Stomach (tissue), 9 donors: ENCODE measurements around the gene TSPAN2. TPM values are rescaled to one million over a fixed set of nuclear protein-coding genes. Genes with fewer than 3 reads are reported as not detected.

Experiments used
- DNase-seq, 2 donors: peaks; one replicate each; pipeline versions ENCODE4 v3.0.0 to v3.0.0-alpha.2; 2013 to 2019
- H3K27ac ChIP-seq, 5 donors: fragments of 200-600 bp in 4 of 5; sonication (generic) in 4 of 5; one replicate each; pipeline ENCODE4 v1.5.1; 2013 to 2019; ENCODE audit warnings: mild to moderate bottlenecking in 1 of 5, moderate library complexity in 1 of 5
- H3K27me3 ChIP-seq, 3 donors: fragments of 200-600 bp; sonication (generic); one replicate each; pipeline ENCODE4 v1.5.1; 2017 to 2019; ENCODE audit warnings: mixed run types in 1 of 3
- H3K36me3 ChIP-seq, 4 donors: fragments of 200-600 bp; sonication (generic); 1 replicate in 3 of 4; 2 replicates in 1 of 4; pipeline ENCODE4 v1.5.1; 2016 to 2019
- H3K4me1 ChIP-seq, 4 donors: fragments of 200-600 bp; sonication (generic); one replicate each; pipeline ENCODE4 v1.5.1; 2016 to 2019
- H3K4me3 ChIP-seq, 4 donors: fragments of 200-600 bp; sonication (generic) in 3 of 4; one replicate each; pipeline ENCODE4 v1.5.1; 2016 to 2019; ENCODE audit warnings: mild to moderate bottlenecking in 1 of 4
- H3K9me3 ChIP-seq, 4 donors: fragments of 200-600 bp; sonication (generic); one replicate each; pipeline ENCODE4 v1.5.1; 2016 to 2019
- EP300 ChIP-seq: sonication (generic); formaldehyde crosslinking; IDR thresholded peaks from one replicate; pipeline ENCODE4 v1.6.1; 2017; ENCODE audit warnings: antibody characterized with exemption
- POLR2A ChIP-seq, 4 donors: fragments of 450-650 bp; IDR thresholded peaks; one replicate each; pipeline ENCODE4 v1.6.1; 2016; ENCODE audit warnings: antibody characterized with exemption in 4 of 4, control low read depth in 2 of 4, mild to moderate bottlenecking in 1 of 4, moderate library complexity in 1 of 4
- POLR2AphosphoS5 ChIP-seq, 3 donors: sonication (generic); formaldehyde crosslinking; IDR thresholded peaks; one replicate each; pipeline ENCODE4 v1.6.1; 2016; ENCODE audit warnings: antibody characterized with exemption in 3 of 3
- WGBS, 5 donors: extraction: QIAGEN DNeasy Blood & Tissue Kit in 3 of 5; methylation state at CpG; one replicate each; pipeline versions ENCODE4 v1.1.5 to v1.1.7; 2013 to 2018; 5-methylcytosine and 5-hydroxymethylcytosine counted together
- intact Hi-C: fragments of 100-400 bp; cut with DNase I; formaldehyde crosslinking; loops from one replicate; pipeline ENCODE4 v1.15.1; 2023; ENCODE audit warnings: low total_unique reads
- polyA plus RNA-seq, 3 donors: library from polyadenylated mRNA; stranded (reverse); fragments of 200-250 nt; gene quantifications; one replicate each; pipeline ENCODE4 v1.2.3, GENCODE V29; 2013
- total RNA-seq, 5 donors: library from RNA; depleted of rRNA; stranded (reverse); fragments of >200 nt; gene quantifications; one replicate each; pipeline versions ENCODE4 v1.1.0 to v1.2.3, GENCODE V29; 2014 to 2016
- TF ChIP-seq, protein P1 (sequence below), 7 experiments: fragments of 450-650 bp in 4 of 7; fragments of 200-600 bp in 3 of 7; sonication (generic) in 3 of 7; IDR thresholded peaks; one replicate each; pipeline ENCODE4 v1.5.1; 2016 to 2019; ENCODE audit warnings: antibody characterized with exemption in 7 of 7, control low read depth in 2 of 7, mild to moderate bottlenecking in 1 of 7
- donor health status: healthy with polysubstance abuse.
- donor health status: Bipolar disorder and iron deficiency.
- donor health status: healthy.

Gene TSPAN2
- total and polyA plus RNA-seq, 8 donors: 2.6 to 39.7 (median 10.2) TPM

GRCh38 chr1:115076384-115076915 is 12.9 kb downstream of the TSPAN2 start:
- Histone ChIP-seq H3K9me3 (no peaks in the 10 kb centered on the region), H3K4me3 (no peak overlapping the region), H3K27me3 (peaks cover 0 to 4% (median 0%) of the 10 kb centered on the region in 3 donors), H3K4me1 (peaks cover 0 to 55% (median 26%) of the 10 kb centered on the region in 4 donors), H3K36me3 (no peaks in the 10 kb centered on the region), H3K27ac (no peak overlapping the region)
- intact Hi-C loops: no loop called here
- DNase-seq: no peak
- peak in 2 of 3 donors; percentile 6 to 14 for TF ChIP-seq POLR2AphosphoS5 (IDR thresholded peaks at IDR 0.05)
- TF ChIP-seq, protein P1, sequence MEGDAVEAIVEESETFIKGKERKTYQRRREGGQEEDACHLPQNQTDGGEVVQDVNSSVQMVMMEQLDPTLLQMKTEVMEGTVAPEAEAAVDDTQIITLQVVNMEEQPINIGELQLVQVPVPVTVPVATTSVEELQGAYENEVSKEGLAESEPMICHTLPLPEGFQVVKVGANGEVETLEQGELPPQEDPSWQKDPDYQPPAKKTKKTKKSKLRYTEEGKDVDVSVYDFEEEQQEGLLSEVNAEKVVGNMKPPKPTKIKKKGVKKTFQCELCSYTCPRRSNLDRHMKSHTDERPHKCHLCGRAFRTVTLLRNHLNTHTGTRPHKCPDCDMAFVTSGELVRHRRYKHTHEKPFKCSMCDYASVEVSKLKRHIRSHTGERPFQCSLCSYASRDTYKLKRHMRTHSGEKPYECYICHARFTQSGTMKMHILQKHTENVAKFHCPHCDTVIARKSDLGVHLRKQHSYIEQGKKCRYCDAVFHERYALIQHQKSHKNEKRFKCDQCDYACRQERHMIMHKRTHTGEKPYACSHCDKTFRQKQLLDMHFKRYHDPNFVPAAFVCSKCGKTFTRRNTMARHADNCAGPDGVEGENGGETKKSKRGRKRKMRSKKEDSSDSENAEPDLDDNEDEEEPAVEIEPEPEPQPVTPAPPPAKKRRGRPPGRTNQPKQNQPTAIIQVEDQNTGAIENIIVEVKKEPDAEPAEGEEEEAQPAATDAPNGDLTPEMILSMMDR (IDR thresholded peaks at IDR 0.05): no peak
- 64 to 84% (median 71%) methylated on average over 4 of the region's 4 CpGs for WGBS, 5 donors

- TF ChIP-seq POLR2A (IDR thresholded peaks at IDR 0.05): no peak
- TF ChIP-seq POLR2AphosphoS5 (IDR thresholded peaks at IDR 0.05): peak in 1 of 3 donors; percentile 36
- TF ChIP-seq, protein P1 (IDR thresholded peaks at IDR 0.05): no peak
- no peak for TF ChIP-seq EP300
- 53 to 57% (median 57%) methylated on average over 11 of the region's 11 CpGs for WGBS, 5 donors
- peaks cover 0 to 4% (median 0%) of the 10 kb centered on the region in 3 donors for H3K27me3 ChIP-seq
- H3K36me3 ChIP-seq: no peaks in the 10 kb centered on the region
- peak overlapping the region in 2 of 5 donors; percentile 2 to 61 for H3K27ac ChIP-seq
- peaks cover under 1 to 52% (median 33%) of the 10 kb centered on the region in 4 donors for H3K4me1 ChIP-seq
- no peak overlapping the region for H3K4me3 ChIP-seq
- intact Hi-C loops: no loop called here
- DNase-seq: no peak
- H3K9me3 ChIP-seq: no peaks in the 10 kb centered on the region
Measured at GRCh38 chr1:115074839-115075534, 14.3 kb downstream of the TSPAN2 start.

DNA sequence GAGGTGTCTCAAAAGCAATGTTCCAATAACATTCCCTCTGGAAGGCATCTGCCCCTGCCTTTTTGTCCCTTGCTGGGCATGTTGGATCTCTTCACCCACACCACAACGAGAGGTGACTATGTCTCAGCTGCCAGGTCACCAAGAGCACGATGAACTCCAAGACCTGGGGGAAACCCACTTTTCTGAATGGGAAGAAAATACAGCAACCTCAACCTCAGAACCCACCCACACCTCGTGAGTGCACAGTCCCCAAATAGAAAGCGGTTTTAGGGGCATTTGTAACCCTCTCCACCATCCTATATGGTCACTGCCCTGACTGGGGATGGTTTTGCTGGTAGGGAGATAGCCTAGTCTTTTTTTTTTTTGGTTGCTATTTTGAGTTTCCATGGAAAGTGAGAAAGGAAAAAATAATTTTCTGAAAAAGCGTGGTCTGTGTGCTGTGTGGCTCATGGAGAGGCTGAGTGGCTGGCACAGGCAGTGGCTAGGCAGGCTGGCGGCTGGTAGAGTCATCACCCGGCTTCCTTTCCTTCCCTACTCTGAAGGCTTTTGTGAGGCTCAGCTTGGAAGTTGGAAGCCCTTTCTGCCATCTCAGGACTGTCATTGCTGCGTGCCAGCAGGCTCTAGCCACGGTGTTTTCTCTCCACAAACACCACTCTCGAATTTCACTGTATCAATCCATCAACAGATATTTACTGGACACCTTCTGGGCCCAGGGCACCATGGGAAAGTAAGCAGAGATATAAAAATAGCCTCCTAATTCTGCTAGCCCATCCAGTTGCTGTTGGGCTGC is 15.8 kb downstream of the TSPAN2 start:
- H3K27ac ChIP-seq: peak overlapping the region in 3 of 5 donors; percentile 44 to 61 (median 60)
- peaks cover 7 to 67% (median 48%) of the 10 kb centered on the region in 4 donors for H3K4me1 ChIP-seq
- no peak for TF ChIP-seq EP300
- TF ChIP-seq, protein P1 (IDR thresholded peaks at IDR 0.05): no peak
- no peak for TF ChIP-seq POLR2A (IDR thresholded peaks at IDR 0.05)
- peak in 1 of 3 donors; percentile 27 for TF ChIP-seq POLR2AphosphoS5 (IDR thresholded peaks at IDR 0.05)
- no peaks in the 10 kb centered on the region for H3K36me3 ChIP-seq
- DNase-seq: no peak
- peaks cover 0 to 4% (median 0%) of the 10 kb centered on the region in 3 donors for H3K27me3 ChIP-seq
- WGBS, 5 donors: 62 to 76% (median 67%) methylated on average over 10 of the region's 10 CpGs
- intact Hi-C loops: no loop called here
- H3K4me3 ChIP-seq: no peak overlapping the region
- no peaks in the 10 kb centered on the region for H3K9me3 ChIP-seq

GRCh38 chr1:115071012-115071664 is 18.2 kb downstream of the TSPAN2 start:
- peaks cover 7 to 70% (median 50%) of the 10 kb centered on the region in 4 donors for H3K4me1 ChIP-seq
- TF ChIP-seq POLR2A (IDR thresholded peaks at IDR 0.05) (no peak), EP300 (no peak), POLR2AphosphoS5 (IDR thresholded peaks at IDR 0.05) (no peak)
- TF ChIP-seq, protein P1 (IDR thresholded peaks at IDR 0.05): no peak
- no peaks in the 10 kb centered on the region for H3K36me3 ChIP-seq
- DNase-seq: no peak
- intact Hi-C loops: no loop called here
- 81 to 88% (median 85%) methylated on average over 6 of the region's 6 CpGs for WGBS, 5 donors
- no peak overlapping the region for H3K4me3 ChIP-seq
- peak overlapping the region in 2 of 5 donors; percentile 46 to 74 for H3K27ac ChIP-seq
- H3K9me3 ChIP-seq: no peaks in the 10 kb centered on the region
- H3K27me3 ChIP-seq: peaks cover 0 to 4% (median 0%) of the 10 kb centered on the region in 3 donors
